GM04503 (cell line): ENCODE data around the gene TBC1D19.
"Not testable (repeated sequence)": the region's sequence is repeated elsewhere in the genome, so short reads cannot be mapped to it uniquely, and the experiment has no call there.

ENCODE experiments used
- DNase-seq: peaks from one replicate; pipeline ENCODE4 v3.0.0-alpha.2; 2012; ENCODE audit warnings: low read depth

Gene TBC1D19

GRCh38 chr4:26601204-26601603, 17.3 kb downstream of the TBC1D19 start:
- no peak for DNase-seq

GRCh38 chr4:26607776-26608175, 23.9 kb downstream of the TBC1D19 start:
- no peak for DNase-seq

- no peak for DNase-seq
Observed at GRCh38 chr4:26609391-26609790, 25.5 kb downstream of the TBC1D19 start.

- no peak for DNase-seq
Observed at GRCh38 chr4:26609868-26610267, 26.0 kb downstream of the TBC1D19 start.

- no peak for DNase-seq
Observed at GRCh38 chr4:26611372-26611771, 27.5 kb downstream of the TBC1D19 start.

GRCh38 chr4:26611885-26612284, 28.0 kb downstream of the TBC1D19 start:
- no peak for DNase-seq

GRCh38 chr4:26613237-26613636, 29.4 kb downstream of the TBC1D19 start:
- no peak for DNase-seq

GRCh38 chr4:26613735-26614134, 29.9 kb downstream of the TBC1D19 start:
- DNase-seq: no peak

GRCh38 chr4:26619784-26620183, 35.9 kb downstream of the TBC1D19 start:
- DNase-seq: no peak

GRCh38 chr4:26621366-26621765, 37.5 kb downstream of the TBC1D19 start:
- no peak for DNase-seq

- no peak for DNase-seq
Observed at GRCh38 chr4:26622913-26623312, 39.0 kb downstream of the TBC1D19 start.

- not testable (repeated sequence) for DNase-seq
Observed at GRCh38 chr4:26626658-26627057, 42.8 kb downstream of the TBC1D19 start.

- no peak for DNase-seq
Observed at GRCh38 chr4:26632916-26633315, 49.0 kb downstream of the TBC1D19 start.

GRCh38 chr4:26634237-26634636, 50.4 kb downstream of the TBC1D19 start:
- DNase-seq: no peak

- DNase-seq: no peak
Observed at GRCh38 chr4:26636458-26636857, 52.6 kb downstream of the TBC1D19 start.

- DNase-seq: not testable (repeated sequence)
Observed at GRCh38 chr4:26640639-26641038, 56.8 kb downstream of the TBC1D19 start.

- DNase-seq: no peak
Observed at GRCh38 chr4:26647523-26648224, 63.8 kb downstream of the TBC1D19 start.

- no peak for DNase-seq
Observed at GRCh38 chr4:26648260-26648659, 64.4 kb downstream of the TBC1D19 start.

GRCh38 chr4:26660261-26660660, 76.4 kb downstream of the TBC1D19 start:
- no peak for DNase-seq

GRCh38 chr4:26663888-26664287, 80.0 kb downstream of the TBC1D19 start:
- DNase-seq: no peak

- DNase-seq: no peak
Observed at GRCh38 chr4:26670903-26671537, 87.1 kb downstream of the TBC1D19 start.

GRCh38 chr4:26679040-26679695, 95.3 kb downstream of the TBC1D19 start:
- DNase-seq: not testable (repeated sequence)

- no peak for DNase-seq
Observed at GRCh38 chr4:26682436-26682835, 98.6 kb downstream of the TBC1D19 start.
